ENCODE results near the gene AP1M2. TPM values are rescaled to one million over a fixed set of nuclear protein-coding genes. Genes with fewer than 3 reads are reported as not detected.

Gene AP1M2
- total RNA-seq, 2 experiments from 2014 or later: not detected

- no peaks in the 10 kb centered on the region for H3K9me3 Mint-ChIP-seq (ENCODE audit: low read depth)
- H3K36me3 Mint-ChIP-seq: peaks cover 23% of the 10 kb centered on the region
- ATAC-seq: no peak
- H3K4me1 Mint-ChIP-seq: peaks cover 44% of the 10 kb centered on the region
- H3K27me3 Mint-ChIP-seq: no peaks in the 10 kb centered on the region
- CTCF ChIA-PET: interaction anchor here (1.1 to 9.1 kb wide), 14 partner anchors 14 to 164 kb away, joined by 3 to 116 read pairs (median 4); partner anchors contain the start of genes ATG4D, CDC37 and QTRT1
- peak overlapping the region; percentile 93 for H3K27ac Mint-ChIP-seq
- H3K4me3 Mint-ChIP-seq: peak overlapping the region; percentile 96
- DNase-seq: no peak
These were observed 19.5 kb downstream of the AP1M2 start for GRCh38 chr19:10567656-10568055.

DNA sequence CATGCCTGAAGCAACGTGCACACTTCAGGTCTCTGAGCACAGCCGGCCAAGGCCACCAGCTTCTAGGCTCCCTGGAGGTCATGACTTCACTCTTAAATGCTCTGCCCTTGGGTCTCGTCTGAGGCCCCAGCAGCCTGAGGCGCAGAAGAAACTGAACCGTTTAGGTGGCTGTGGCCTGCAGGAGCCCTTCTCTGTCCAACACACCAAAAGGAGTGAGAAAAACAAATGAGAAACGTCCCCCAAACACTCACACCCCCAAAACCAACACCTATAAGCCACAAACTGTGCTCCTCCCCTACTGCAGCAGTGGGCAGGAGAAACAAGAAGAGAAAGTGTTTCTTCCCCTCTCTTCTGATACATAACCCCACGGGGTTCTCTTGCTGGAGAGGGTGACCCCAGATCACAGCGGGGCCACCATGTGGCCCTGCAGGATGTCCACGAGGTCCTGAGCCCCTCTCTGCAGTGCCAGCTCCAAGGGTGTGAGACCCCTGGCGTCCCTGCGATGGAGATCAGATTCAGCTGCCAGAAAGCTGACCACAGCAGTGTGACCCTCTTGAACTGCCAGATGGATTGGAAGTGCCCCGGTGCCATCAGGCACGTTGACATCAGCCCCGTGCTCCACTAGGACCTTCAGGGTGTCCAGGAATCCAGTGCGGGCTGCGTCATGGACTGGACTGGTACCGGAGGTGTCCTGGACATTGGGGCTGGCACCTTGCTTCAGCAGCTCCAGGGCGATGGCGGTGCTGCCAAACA lies 20.3 kb downstream of the AP1M2 start:
- Mint-ChIP-seq H3K9me3 (ENCODE audit: low read depth) (no peaks in the 10 kb centered on the region), H3K27me3 (no peaks in the 10 kb centered on the region), H3K27ac (peak overlapping the region; percentile 93), H3K4me1 (peaks cover 38% of the 10 kb centered on the region), H3K36me3 (peaks cover 27% of the 10 kb centered on the region), H3K4me3 (peak overlapping the region; percentile 96)
- peak; percentile 10 for ATAC-seq
- CTCF ChIA-PET: interaction anchor here (0.7 to 9.1 kb wide), 20 partner anchors 13 to 297 kb away, joined by 3 to 116 read pairs (median 4); partner anchors contain the start of genes ATG4D and QTRT1
- peak; percentile 91 for DNase-seq

- Mint-ChIP-seq H3K27me3 (no peaks in the 10 kb centered on the region), H3K4me3 (peak overlapping the region; percentile 96), H3K4me1 (peaks cover 38% of the 10 kb centered on the region), H3K9me3 (ENCODE audit: low read depth) (no peaks in the 10 kb centered on the region), H3K27ac (peak overlapping the region; percentile 93), H3K36me3 (peaks cover 32% of the 10 kb centered on the region)
- no peak for DNase-seq
- no peak for ATAC-seq
- CTCF ChIA-PET: interaction anchor here (0.7 to 9.1 kb wide), 13 partner anchors 13 to 297 kb away, joined by 3 to 116 read pairs (median 5); partner anchors contain the start of genes ATG4D and QTRT1
These were observed 20.8 kb downstream of the AP1M2 start for GRCh38 chr19:10566408-10566657.

DNA sequence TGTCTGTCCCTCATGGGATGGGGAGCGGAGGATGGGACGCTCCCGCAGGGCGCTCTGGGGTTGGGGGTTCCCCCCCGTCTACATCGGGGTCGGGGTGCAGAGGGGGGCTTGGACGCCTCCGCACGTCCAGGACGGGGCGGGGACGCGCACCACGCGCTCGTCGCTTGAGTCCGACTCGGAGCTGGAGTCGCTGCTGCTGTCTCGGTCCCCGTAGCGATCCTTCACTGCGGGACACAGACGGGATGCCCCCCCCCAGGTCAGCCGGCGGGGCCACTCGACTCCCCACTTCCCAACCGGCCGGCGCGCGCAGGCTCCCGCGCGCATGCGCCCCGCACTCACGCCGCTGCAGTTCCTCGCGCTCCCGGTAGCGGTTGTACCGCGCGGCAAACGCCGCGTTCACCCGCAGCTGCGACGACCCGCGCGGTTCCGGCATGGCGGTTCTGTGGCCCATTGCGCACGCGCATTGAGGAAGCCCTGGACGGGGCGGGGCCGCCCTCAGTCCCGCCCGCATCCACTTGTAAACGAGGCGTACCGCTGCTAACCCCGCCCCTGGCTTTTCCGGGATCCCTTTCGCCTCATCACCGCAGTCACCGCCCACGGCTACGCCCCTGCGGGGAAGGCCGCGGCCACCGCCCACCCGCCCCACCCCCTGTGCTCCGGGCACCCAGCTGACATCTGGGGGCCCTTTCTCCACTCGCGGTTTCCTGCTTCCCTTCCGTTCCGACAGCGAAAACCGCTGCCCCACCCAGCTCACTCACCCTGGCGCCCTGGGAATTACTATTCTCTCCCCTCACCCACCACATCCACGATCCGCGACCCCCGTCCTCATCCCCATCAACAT lies 21.3 kb downstream of the AP1M2 start, which contains the start of gene KRI1:
Gene KRI1 (minus strand): TSS at position 444 of the 841 bp plus-strand sequence. CDS start 11 bp downstream, at position 433.
- H3K27ac Mint-ChIP-seq: peak within 1 kb of the TSS; percentile 93
- H3K9me3 Mint-ChIP-seq (ENCODE audit: low read depth): no peaks in the 10 kb centered on the region
- CTCF ChIA-PET: interaction anchor here (1.0 to 9.1 kb wide), 11 partner anchors 12 to 296 kb away, joined by 3 to 116 read pairs (median 5); partner anchors contain the start of genes ATG4D and QTRT1
- DNase-seq (peak; percentile 99), ATAC-seq (peak; percentile 48)
- H3K4me3 Mint-ChIP-seq: peak within 1 kb of the TSS; percentile 96
- H3K36me3 Mint-ChIP-seq: peaks cover 37% of the 10 kb centered on the region
- H3K4me1 Mint-ChIP-seq: peaks cover 40% of the 10 kb centered on the region
- no peaks in the 10 kb centered on the region for H3K27me3 Mint-ChIP-seq

DNA sequence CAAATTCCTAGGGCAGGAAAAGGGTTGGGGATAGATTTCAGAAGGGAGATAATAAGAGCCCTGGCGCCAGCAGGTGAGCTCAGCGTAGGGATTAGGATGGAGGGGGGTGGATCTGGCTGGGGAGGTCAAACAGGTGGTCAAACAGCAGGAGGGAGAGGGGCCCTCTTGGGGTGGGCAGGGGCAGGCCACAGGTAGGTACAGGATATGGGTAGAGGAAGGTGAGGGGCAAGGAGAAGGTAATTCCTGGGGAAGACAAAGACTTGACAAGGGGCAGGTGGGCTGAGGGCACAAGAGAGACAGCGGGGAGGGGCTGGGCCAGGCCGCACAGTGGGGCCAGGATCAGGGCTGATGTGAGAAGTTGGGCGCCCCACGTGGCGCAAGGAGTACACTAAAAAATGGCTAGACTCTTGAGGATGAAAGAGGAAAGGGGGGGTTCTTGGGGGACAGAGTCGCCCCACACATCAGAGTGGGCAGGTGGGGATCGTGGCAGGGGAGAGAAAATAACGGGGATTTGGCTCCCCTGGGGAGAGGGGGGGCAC lies 22.0 kb downstream of the AP1M2 start:
- Mint-ChIP-seq H3K4me1 (peaks cover 36% of the 10 kb centered on the region), H3K27ac (peak overlapping the region; percentile 93), H3K9me3 (ENCODE audit: low read depth) (no peaks in the 10 kb centered on the region), H3K36me3 (peaks cover 40% of the 10 kb centered on the region), H3K4me3 (peak overlapping the region; percentile 96), H3K27me3 (no peaks in the 10 kb centered on the region)
- CTCF ChIA-PET: interaction anchor here (1.1 to 9.1 kb wide), 6 partner anchors 11 to 134 kb away, joined by 3 to 116 read pairs (median 16); partner anchors contain the start of genes ATG4D and QTRT1
- DNase-seq: peak; percentile 79
- ATAC-seq: no peak

GRCh38 chr19:10562609-10563008 lies 24.5 kb downstream of the AP1M2 start:
- Mint-ChIP-seq H3K27me3 (no peaks in the 10 kb centered on the region), H3K4me1 (peaks cover 29% of the 10 kb centered on the region), H3K4me3 (no peak overlapping the region), H3K36me3 (peaks cover 55% of the 10 kb centered on the region), H3K27ac (no peak overlapping the region), H3K9me3 (ENCODE audit: low read depth) (no peaks in the 10 kb centered on the region)
- no peak for DNase-seq
- no peak for ATAC-seq
- CTCF ChIA-PET: interaction anchor here (0.8 to 1.8 kb wide), 2 partner anchors 11 to 21 kb away, joined by 4 to 6 read pairs; no protein-coding TSS in a partner anchor

- Mint-ChIP-seq H3K4me3 (no peak overlapping the region), H3K27ac (no peak overlapping the region), H3K4me1 (peaks cover 26% of the 10 kb centered on the region), H3K36me3 (peaks cover 50% of the 10 kb centered on the region), H3K27me3 (no peaks in the 10 kb centered on the region), H3K9me3 (ENCODE audit: low read depth) (no peaks in the 10 kb centered on the region)
- CTCF ChIA-PET: no interaction called here
- ATAC-seq: no peak
- no peak for DNase-seq
These were observed 27.0 kb downstream of the AP1M2 start for GRCh38 chr19:10560154-10560553.

DNA sequence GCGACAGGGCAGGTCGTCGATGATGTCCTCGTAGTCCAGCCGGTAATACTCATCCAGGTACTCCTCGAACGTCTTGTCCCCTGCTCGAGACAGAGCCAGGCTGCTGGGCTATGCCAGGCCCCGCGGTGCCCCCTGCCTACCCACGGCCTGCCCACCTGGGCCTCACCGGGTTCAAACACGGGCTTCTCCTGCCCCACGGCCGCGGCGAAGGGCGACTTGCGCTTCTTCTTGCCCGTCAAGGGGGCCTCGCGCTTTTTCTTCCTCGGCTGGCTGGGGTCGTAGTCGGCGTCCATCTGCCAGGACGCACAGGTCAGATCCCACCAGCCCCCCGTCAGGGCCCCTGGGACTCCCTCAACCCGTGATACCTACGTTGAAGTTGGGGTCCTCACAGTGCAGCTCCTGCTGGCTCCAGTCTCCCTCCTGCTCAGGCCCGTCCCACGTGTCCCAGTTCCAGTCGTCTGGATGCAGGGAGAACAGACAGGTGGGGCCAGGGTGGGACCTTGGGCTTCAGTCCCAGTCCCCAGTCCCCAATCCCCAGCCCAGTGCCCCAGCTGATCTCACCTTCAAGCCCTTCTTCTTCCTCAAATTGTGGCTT lies 29.4 kb downstream of the AP1M2 start:
- CTCF ChIA-PET: interaction anchor here (1.3 to 3.3 kb wide), 2 partner anchors 13 to 16 kb away, joined by 4 to 10 read pairs; no protein-coding TSS in a partner anchor
- no peaks in the 10 kb centered on the region for H3K9me3 Mint-ChIP-seq (ENCODE audit: low read depth)
- DNase-seq (no peak), ATAC-seq (no peak)
- peak overlapping the region; percentile 62 for H3K27ac Mint-ChIP-seq
- peaks cover 61% of the 10 kb centered on the region for H3K36me3 Mint-ChIP-seq
- no peaks in the 10 kb centered on the region for H3K27me3 Mint-ChIP-seq
- H3K4me1 Mint-ChIP-seq: peaks cover 40% of the 10 kb centered on the region
- no peak overlapping the region for H3K4me3 Mint-ChIP-seq

- ATAC-seq (no peak), DNase-seq (no peak)
- H3K9me3 Mint-ChIP-seq (ENCODE audit: low read depth): no peaks in the 10 kb centered on the region
- CTCF ChIA-PET: interaction anchor here (1.4 to 7.0 kb wide), 2 partner anchors 11 to 118 kb away, joined by 3 to 116 read pairs; partner anchors contain the start of genes CDKN2D and KRI1
- peaks cover 62% of the 10 kb centered on the region for H3K36me3 Mint-ChIP-seq
- H3K4me3 Mint-ChIP-seq: no peak overlapping the region
- no peaks in the 10 kb centered on the region for H3K27me3 Mint-ChIP-seq
- peaks cover 55% of the 10 kb centered on the region for H3K4me1 Mint-ChIP-seq
- peak overlapping the region; percentile 74 for H3K27ac Mint-ChIP-seq
These were observed 31.5 kb downstream of the AP1M2 start for GRCh38 chr19:10555610-10555973.

DNA sequence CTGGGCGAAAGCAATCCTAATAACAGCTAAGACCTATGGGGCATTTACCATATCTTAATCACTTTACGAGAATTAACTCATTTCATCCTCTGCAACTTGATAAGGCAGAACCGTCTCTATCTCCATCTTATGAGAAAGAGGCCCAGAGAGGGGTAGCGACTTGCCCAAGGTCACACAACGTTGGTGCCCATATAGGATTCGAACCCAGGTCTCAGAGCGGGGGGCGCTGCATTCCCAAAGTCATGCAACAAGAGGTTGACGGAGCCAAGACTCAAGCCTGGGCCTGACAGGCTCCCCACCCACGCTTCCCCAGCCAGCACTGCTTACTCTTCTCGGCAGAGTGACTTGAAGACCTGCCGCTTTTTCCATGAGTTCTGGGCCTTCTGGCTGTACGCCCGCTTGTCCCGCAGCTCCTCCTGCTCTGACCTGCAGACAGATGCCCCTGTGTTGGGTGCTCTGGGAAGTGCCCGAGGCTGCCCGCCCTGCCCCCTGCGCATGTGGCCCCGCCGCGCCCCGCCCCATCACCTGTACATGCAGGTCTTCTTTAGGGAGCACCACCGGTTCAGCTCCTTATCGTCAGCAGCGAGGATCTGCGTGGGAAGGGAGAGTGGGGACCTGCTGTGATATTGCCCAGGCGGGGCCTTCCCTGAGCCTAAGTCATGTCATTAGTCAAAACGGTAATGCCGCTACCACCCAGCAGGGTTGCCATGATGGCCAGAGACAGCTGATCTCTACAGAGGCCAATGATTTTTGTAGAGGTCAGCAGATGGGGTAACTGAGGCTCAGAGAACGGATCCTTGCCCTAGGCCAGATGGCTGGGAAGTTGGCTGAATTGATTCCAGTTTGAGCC lies 32.1 kb downstream of the AP1M2 start:
- Mint-ChIP-seq H3K9me3 (ENCODE audit: low read depth) (no peaks in the 10 kb centered on the region), H3K4me1 (peaks cover 59% of the 10 kb centered on the region), H3K36me3 (peaks cover 63% of the 10 kb centered on the region), H3K27ac (peak overlapping the region; percentile 95), H3K4me3 (no peak overlapping the region), H3K27me3 (no peaks in the 10 kb centered on the region)
- DNase-seq (no peak), ATAC-seq (no peak)
- CTCF ChIA-PET: interaction anchor here (0.7 to 7.0 kb wide), 8 partner anchors 12 to 305 kb away, joined by 3 to 116 read pairs (median 5); partner anchors contain the start of genes ATG4D, CDKN2D, DNM2 and KRI1

GRCh38 chr19:10553943-10554381 lies 33.1 kb downstream of the AP1M2 start:
- Mint-ChIP-seq H3K36me3 (peaks cover 64% of the 10 kb centered on the region), H3K27ac (peak overlapping the region; percentile 95), H3K27me3 (no peaks in the 10 kb centered on the region), H3K4me1 (peaks cover 59% of the 10 kb centered on the region), H3K9me3 (ENCODE audit: low read depth) (no peaks in the 10 kb centered on the region), H3K4me3 (peak overlapping the region; percentile 48)
- CTCF ChIA-PET: interaction anchor here (0.8 to 7.0 kb wide), 16 partner anchors 11 to 304 kb away, joined by 3 to 116 read pairs (median 6); partner anchors contain the start of genes ATG4D, CDKN2D and KRI1
- peak; percentile 87 for ATAC-seq
- peak; percentile 96 for DNase-seq
